Activated naive CD4-positive, alpha-beta T cell (primary cell): ENCODE results near the gene TOB1.
"Not testable (repeated sequence)": the region's sequence is repeated elsewhere in the genome, so short reads cannot be mapped to it uniquely, and the experiment has no call there.

Experiments
- DNase-seq, 4 experiments: peaks; one replicate each; lab custom pipeline; 2025; lab: John Stamatoyannopoulos, UW

TOB1 gene

DNA sequence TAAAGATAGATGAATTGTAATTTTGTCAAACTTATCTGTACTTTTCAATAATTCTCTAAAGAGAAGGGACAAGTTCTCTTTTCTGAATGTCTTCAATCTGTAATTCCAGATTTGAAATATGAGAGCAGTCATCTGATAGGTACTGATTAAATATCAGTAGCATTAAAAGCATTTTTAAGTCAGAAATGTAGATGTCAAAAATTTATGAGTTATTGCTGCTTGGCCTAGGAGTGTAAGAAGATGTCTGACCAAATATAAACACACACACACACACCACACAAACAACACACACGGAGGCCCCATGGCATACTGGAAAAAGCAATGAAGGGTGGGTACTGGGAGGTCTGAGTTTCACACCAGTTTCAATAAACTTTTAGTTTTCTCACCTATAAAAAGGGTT, 2.4 kb upstream of the TOB1 start:
- no peak for DNase-seq

DNA sequence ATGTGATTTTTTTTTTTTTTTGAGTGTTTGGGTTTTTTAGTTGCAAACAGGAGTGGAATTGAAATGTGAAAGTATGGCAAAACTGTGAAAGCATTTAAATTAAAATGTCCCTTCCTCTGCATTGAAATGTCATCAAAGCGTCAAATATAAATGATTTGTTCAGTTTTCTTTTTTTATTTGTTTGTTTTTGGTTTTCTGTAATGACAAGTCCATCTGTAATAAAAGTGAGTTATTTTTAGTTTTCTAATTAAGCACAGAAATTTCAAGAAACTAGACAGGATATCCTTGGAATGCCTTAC, 1.9 kb upstream of the TOB1 start:
- no peak for DNase-seq

DNA sequence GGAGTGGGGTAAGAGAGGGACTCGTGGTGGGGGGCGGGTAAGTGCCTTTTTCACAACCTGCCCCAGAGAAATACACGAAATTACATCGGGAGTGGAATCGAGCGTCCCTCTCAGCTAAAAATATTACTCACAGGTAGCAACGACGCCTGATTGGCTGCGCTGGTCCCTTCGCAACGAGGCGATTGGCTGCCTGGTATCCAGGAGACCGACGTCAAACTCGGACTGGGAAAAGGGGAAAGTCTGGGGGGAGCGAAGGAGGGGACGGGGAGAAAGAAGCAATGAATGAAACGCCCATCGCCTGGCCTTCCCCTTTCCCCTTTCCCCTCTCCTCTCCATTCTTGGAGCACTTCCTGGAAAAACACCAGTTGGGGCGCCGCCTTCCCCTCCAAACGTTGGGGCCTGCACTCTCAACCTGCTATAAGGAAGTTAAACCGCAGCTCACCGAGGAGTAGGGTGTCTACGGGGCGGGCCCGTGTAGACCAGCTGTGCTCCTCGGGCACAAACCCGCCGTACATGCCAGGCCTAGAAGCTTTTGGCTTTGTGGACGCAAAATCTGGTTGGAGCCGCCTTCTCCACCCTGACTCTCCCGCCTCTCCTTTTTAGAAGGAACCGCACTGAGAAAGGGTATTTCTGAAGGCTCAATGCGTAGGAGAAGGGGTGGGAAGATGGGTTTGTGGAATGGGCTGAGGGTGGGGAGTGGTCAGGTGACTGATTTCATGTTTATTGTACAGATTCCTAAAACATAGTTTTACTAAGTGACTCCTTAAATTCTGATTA, 1.4 kb upstream of the TOB1 start:
- peak; percentile 52 to 78 (median 66) for DNase-seq

DNA sequence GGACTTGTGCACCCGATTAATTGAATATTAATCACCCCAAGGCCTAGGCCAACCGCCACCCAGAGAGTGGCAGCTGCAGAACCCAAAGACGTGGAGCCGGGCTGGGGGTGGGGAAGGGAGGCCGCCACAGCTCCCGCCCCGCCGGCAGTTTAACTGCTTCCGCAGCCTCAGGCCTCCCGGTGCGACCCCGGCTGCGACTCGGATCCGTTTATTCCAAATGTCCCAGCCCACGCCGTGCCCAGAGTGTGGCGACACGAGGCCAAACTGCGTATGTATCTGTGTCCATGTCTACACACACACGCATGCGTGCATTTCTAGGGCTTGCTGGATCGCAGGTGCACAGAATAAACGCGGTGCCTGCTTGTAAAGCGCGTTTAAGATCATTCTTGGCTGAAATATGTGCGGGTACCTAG, 802 bp upstream of the TOB1 start:
- DNase-seq: peak; percentile 51 to 69 (median 60)

DNA sequence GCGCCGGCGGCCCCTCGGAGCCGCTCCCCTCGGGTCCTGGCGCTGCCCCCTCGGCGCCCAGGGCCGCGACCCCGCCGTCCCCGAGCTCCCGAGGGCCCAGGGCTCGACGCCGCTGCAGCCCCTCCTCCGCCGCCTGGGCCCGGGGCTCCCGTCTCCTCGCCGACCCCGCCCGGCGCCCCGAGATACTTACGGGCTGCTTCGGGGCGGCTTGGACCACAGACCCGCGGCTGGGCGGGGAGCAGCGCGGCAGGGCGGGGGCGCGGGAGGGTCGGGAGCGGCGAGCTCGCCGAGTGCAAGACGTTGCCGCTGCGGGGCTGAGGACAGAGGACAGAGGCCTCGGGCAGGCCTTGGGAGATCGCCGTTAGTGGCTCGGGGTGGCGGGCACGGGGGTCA, 290 bp downstream of the TOB1 start:
- DNase-seq: no peak

DNA sequence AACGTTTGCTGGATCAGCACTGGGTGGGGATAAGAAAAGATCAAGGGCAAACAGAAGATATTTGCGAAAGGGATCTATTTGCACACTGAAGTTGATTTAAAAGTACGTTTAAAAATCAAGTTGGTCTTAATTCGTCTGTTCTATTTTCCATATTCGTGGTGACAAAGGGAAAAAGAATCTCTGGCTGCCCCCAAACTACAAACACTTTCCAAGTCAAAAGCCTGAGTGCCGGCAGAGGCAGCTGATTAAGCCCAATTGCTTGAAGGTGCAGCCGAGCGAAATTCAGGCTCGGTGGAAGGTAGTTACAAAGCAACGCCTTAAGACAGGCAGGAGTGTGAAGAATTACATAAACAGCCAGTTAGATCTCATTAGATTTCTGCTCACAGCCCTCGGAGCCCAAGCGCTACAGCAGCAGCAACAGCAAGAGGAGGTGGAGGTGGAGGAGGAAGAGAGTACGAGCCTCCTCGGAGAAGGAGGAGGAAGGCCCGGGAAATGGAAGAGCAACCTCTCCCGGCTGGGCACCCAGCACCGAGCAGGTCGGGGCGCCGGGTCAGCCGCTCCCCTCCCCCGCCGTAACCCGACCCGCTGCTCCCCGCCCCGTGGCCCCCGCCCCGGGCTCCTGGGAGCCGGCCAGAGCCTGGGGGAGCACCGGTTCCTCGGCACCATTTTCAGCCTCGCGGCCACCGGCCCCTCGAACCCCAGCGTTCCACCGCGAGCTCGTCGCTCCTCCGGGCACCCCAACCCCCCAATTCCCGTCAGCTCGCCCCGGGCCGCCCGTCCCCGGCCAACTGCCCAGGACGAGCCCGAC, 890 bp downstream of the TOB1 start:
- DNase-seq: peak in 2 of 4 experiments; percentile 33 to 43

DNA sequence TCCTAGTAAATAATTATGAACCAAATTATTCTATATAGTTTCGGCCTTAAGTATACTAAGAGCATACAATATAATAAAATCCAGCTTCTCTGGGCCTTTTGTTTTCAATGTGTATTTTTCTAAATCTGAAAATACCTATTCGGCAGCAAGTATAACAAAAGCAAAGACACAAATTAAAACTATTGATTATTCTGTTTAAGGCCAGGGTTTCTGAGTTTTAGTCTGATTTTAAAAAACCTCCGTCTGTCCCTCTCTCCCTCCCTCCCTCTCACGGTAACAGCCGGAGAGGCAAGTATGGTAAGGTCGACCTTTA, 1.5 kb downstream of the TOB1 start:
- DNase-seq: no peak

DNA sequence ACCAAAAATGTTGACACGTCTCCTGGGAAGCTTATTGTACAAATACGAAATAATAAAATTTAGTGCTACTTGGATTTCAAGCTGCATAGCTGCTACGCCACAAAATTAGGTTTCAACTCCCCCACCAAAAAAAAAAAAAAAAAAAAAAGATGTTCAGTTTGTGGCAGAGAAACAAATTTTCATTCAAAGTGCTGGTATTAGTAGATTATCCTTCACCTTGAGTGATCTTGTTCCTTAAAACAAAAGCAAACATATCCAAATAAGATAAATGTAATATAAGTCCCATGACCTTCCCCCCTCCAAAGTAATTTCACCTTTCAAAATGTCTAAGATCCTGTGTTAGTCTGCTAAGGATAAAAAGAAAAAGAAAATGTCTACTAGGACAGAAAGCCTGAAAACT, 2.2 kb downstream of the TOB1 start:
- DNase-seq: no peak

DNA sequence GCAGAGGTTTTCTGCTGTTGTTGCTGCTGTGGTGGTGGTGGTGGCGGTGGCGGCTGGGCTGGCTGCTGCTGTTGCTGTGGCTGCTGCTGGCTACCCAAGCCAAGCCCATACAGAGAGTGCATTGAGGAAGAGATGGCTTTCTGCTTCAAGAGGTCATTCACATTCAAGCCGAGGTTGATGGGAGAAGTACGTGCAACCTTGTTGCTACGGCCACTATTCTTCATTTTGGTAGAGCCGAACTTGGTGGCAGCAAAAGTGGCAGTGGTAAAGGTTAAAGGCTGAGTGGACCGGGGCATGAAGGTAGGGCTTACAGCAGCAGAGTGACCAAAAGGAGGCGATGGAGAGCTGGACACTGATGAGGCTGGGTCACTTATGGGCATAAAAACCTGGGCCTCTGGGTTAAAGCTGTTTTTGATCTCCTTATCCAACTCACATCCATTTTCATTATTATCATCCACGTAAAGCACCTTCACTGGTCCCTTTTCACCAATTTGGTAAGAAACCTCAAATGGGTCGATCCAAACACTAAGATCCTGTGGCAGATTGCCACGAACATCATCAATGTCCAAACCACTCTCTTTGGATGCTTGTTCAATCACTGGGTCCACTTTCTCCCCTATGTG, 2.8 kb downstream of the TOB1 start:
- no peak for DNase-seq

DNA sequence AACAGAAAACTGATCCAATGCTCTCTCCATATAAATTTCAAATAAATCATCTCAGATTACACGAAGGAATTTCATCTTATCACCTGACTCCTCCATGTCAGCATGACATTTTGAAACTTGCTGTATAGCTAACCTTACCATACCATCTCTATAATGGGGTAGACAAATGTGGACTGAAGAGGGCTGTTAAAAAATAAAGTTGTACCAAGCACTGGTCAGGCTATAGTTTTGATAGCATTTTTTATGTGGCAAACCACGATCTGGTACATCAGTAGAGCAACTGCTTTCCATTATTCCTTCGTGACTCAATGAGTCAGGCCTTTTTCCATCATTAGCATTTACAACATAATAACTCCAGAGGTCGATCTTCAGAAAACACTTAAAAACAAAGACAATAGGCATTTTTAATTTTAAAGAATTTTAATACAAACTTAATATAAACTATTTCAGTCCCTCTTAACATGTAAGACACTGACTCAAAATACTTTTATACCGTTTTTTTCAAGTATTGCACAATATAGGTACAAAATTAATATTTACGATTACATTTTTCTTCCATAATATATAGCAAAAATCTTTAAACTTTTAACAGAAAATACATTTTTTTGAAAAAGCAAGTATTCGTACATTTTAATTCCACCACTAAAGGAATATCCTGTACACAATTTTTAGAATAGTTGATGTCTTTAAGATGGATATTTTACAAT, 4.2 kb downstream of the TOB1 start:
- DNase-seq: no peak

DNA sequence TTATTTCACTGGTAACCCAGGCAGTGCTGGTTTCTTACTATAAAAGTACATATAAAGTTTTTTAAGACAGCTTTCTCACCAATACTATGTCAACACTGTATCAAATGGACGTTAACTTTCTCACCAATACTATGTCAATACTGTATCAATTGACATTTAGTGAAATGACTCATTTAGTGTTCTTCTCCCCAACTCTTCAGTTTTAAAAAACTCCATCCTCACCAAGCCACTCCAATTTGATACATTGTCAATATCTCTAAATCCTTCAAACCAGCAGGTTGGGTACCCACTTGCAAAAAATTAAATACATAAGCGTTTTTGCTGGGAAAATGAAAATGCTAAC, 4.8 kb downstream of the TOB1 start:
- no peak for DNase-seq

DNA sequence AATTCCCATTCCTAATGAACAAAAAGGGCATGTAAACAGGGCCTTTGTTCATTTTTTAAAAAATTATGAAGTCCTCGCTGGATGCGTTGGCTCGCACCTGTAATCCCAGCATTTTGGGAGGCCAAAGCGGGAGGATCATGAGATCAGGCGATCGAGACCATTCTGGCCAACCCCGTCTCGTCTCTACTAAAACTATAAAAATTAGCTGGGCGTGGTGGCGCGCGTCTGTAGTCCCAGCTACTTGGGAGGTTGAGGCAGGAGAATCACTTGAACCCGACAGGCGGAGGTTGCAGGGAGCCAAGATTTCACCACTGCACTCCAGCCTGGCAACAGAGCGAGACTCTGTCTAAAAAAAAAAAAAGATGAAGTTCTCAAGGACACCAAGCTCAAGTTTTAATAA, 6.4 kb downstream of the TOB1 start:
- DNase-seq: not testable (repeated sequence)

DNA sequence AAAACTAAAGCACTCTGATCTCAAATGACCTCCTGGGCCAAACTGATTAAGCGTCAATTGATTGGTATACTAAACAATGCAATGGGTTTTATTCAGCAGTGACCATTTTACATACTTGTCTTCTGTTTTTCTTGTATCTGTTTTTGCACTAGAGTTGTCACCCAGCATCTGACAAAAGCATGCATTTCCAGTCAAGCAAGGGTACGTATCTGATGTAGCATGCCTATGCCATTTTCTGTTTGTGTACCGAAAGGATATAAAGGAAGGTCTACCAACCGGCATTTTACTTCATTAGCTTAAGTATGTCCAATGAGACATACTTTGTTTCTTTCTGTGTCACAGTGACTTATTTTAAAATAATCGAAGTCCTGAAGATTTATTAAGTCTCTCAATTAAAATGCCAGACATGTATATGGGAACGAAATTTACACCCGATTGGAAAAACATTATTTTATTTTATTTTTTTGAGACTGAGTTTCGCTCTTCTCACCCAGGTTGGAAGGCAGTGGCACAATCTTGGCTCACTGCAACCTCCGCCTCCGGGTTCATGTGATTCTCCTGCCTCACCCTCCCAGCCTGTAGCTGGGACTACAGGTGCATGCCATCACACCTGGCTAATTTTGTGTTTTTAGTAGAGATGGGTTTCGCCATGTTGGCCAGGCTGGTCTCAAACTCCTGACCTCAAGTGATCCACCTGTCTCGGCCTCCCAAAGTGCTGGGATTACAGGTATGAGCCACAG, 7.5 kb downstream of the TOB1 start:
- no peak for DNase-seq

DNA sequence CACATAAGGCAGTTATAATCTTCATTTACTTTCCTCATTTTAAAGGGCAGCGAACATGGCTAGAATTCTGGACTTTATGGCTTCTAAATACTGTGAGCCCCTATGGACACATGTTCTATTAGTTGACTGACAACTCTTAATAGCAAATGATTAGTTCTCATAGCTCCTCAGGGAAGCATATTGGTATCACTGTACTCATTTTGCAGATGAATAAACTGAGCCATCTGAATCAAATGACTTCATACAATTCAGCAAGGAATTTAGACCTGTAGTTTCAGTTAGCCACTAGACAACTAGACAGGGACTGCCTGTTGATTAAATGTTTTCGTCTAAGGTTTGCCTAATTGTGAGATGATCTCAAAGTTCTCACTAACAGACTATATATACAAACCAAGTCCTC, 9.7 kb downstream of the TOB1 start:
- DNase-seq: no peak

DNA sequence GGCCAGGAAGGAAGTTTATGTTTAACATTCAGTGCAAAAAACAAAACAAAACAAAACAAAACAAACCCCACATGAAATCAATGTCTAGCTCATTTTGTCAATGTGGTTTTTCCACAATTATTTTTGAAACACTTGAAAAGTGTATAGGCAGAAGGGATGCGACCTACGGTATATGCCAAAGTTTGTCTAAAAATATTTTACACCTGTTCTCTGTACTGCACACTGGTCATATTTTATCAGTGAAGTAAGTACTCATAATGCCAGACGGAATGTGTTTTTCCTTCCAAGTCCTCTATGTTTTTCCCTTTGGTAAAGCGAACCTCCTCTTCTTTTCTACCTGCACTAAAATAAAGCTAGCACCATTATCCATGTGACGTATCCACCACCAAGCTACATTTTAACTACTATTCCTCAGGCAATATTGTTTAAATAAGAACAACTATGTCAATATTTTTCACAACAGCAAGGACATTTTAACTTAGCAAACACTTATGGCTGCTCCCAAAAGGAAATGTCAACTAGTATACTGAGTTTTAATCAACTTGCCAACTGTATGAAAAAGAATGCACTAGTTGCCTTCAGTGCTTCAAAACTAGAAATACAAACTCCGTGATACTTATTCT, 10.3 kb downstream of the TOB1 start:
- no peak for DNase-seq

DNA sequence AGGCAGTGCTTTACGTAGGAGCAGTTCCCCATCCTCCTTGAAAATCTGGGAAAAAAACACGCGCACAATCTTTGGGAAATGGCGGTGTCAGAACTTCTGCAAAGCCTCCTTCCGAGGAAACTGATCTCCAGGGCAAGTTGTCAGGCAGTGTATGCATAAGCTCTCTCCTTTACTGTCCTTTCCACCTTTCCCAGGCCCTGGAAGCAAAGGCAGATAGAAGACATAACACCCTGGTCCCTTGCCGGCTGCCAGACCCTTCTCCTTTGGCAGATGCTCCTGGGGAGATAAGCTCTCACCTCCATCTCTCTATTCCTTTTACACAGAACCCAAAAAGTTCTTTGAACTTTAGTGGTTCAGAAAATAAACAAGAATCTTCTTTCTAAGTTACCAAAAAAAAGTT, 12.4 kb downstream of the TOB1 start:
- no peak for DNase-seq

DNA sequence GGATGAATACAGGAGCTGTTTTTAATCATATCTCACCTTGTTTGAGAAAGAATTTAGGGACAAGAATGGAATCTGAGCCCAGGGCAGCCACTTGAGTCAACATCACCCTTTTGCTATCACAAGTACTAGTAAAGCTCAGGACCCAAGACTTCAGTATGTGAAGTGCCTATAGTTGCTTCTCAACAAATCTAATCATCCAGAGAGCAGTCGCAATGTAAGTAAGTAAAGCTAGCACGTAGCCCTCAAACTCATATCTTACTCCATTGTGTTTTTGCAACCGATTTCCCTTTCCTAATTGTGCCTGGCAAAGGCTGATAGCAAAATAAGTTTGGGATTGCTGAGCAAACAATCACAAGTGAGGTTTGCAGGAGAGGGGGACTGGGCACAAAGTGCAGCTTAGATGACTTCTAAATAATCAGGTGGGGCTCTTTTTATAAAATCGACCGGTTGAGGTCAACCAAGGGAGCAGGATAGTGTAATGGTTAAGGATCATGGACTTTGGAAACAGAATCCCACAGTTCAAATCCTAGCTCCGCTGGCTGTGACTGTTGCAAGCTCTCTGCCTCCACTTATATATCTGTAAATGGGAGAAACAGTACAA, 13.0 kb downstream of the TOB1 start:
- no peak for DNase-seq

DNA sequence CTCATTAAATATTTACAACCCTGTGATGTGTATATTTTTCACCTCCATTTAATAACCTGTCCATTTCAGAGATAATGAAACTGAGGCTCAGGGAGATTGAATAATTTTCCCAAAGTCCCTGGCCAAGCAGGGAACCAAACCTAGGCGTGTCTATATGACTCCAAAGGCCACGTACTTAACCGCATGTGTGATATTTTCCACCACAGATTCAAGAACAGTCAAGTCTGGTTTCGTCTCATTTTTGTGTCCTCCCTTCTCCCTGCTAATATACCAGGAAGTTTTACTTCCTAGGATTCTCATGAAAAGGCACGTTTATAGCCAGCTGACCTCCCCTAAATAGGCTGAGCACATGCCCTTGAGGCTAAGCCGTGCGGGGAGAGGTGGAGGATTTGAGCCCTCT, 15.5 kb downstream of the TOB1 start:
- DNase-seq: no peak

DNA sequence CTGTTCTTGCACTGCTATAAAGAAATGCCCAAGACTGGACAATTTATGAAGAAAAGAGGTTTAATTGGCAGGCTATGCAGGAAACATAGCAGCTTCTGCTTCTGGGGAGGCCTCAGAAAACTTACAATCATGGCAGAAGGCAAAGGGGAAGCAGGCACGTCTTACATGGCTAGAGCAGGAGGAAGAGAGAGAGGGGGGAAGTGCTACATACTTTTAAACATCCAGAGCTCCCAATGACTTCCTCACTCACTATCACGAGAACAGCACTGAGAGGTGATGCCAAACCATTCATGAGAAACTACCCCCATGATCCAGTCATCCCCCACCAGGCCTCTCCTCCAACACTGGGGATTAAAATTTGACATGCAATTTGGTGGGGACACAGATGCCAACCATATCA, 17.4 kb downstream of the TOB1 start:
- DNase-seq: no peak

DNA sequence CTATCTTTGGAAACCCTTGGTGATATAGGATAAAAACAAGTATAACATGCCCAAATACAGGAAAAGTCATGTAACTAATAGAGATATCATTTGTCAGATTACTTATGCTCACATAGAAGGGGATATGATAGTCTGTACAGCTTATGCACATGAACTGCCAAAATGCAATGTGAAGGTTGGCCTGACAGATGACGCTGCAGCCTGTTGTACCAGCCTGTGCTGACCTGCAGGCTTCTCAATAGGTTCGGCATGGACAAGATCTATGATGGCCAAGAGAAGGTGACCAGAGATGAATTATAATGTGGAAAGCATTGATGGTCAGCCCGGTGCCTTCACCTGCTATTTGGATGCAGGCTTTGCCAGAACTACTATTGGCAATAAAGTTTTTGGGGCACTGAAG, 18.1 kb downstream of the TOB1 start:
- DNase-seq: no peak

DNA sequence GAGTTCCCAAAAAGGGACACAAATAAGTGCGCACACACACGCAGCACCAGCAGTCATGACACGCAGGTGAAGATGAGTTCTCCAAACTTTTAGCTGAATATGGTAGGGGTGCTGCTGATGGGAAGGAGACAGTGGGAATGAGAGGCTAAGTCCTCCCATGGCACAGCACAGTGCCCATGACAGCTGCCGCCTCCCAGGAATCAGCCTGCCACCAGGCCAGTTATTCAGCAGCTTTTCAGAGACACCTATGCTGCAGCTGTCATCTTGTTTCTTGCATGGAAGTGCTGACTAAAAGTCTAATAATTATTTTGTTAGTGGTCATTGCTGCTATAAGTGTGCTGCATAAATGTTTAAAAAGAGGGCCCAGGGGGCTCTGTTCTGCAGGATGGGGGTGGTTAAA, 18.6 kb downstream of the TOB1 start:
- no peak for DNase-seq
